Loucy (cell line): ENCODE data around the gene FRA10AC1.

Experiments used
- H2AFZ ChIP-seq: fragments of 200-600 bp; sonication (generic); 2 replicates; pipeline ENCODE4 v1.6.0; 2016; ENCODE audit warnings: antibody characterized with exemption, mild to moderate bottlenecking, low read length, moderate library complexity
- H3F3A ChIP-seq: fragments of 200-600 bp; 2 replicates; pipeline ENCODE4 v1.6.0; 2016; ENCODE audit warnings: antibody characterized with exemption, low read depth, mild to moderate bottlenecking
- H3K27me3 ChIP-seq: fragments of 200-600 bp; sonication (generic); 2 replicates; pipeline ENCODE4 v1.6.1; 2014; ENCODE audit warnings: low read length, mild to moderate bottlenecking; ENCODE audit not compliant: insufficient read depth, poor library complexity, severe bottlenecking
- H3K36me3 ChIP-seq: fragments of 200-600 bp; sonication (generic); 2 replicates; pipeline ENCODE4 v1.6.1; 2016; ENCODE audit warnings: low read length; ENCODE audit not compliant: insufficient read depth
- H3K4me1 ChIP-seq: fragments of 200-600 bp; sonication (generic); 2 replicates; pipeline ENCODE4 v1.5.1; 2014; ENCODE audit warnings: low read length, mild to moderate bottlenecking; ENCODE audit not compliant: insufficient read depth, poor library complexity, severe bottlenecking
- H3K4me2 ChIP-seq: fragments of 200-600 bp; sonication (generic); 2 replicates; pipeline ENCODE4 v1.6.0; 2014; ENCODE audit warnings: antibody characterized with exemption, low read length, low read depth, mild to moderate bottlenecking; ENCODE audit not compliant: poor library complexity, severe bottlenecking
- H3K4me3 ChIP-seq: fragments of 200-600 bp; sonication (generic); 2 replicates; pipeline ENCODE4 v1.5.1; 2014; ENCODE audit warnings: low read length, mild to moderate bottlenecking, mixed read lengths; ENCODE audit not compliant: poor library complexity, severe bottlenecking
- H3K79me2 ChIP-seq: fragments of 200-600 bp; sonication (generic); 2 replicates; pipeline ENCODE4 v1.6.1; 2014; ENCODE audit warnings: low read length; ENCODE audit not compliant: insufficient read depth
- H3K9ac ChIP-seq: fragments of 200-600 bp; sonication (generic); 2 replicates; pipeline ENCODE4 v1.6.0; 2014; ENCODE audit warnings: mild to moderate bottlenecking, low read depth, low read length, moderate library complexity; ENCODE audit not compliant: poor library complexity, severe bottlenecking
- H3K9me2 ChIP-seq: fragments of 200-600 bp; sonication (generic); replicated peaks from 2 replicates; pipeline ENCODE4 v1.6.1; 2016; ENCODE audit warnings: low read depth, low read length, mixed read lengths
- H3K9me3 ChIP-seq: fragments of 200-600 bp; sonication (generic); 2 replicates; pipeline ENCODE4 v1.6.1; 2014; ENCODE audit warnings: mild to moderate bottlenecking, antibody characterized with exemption, low read length, low read depth; ENCODE audit not compliant: insufficient read depth
- H4K20me1 ChIP-seq: fragments of 200-600 bp; sonication (generic); 2 replicates; pipeline ENCODE4 v1.6.0; 2014; ENCODE audit warnings: antibody characterized with exemption, low read length, mild to moderate bottlenecking; ENCODE audit not compliant: insufficient read depth, poor library complexity, severe bottlenecking
- EZH2phosphoT487 ChIP-seq: fragments of 200-600 bp; IDR thresholded peaks from 2 replicates; pipeline ENCODE4 v1.6.1; 2018; ENCODE audit warnings: antibody characterized with exemption, mild to moderate bottlenecking, moderate library complexity, borderline replicate concordance
- TF ChIP-seq, protein P1 (sequence below): fragments of 200-600 bp; sonication (generic); conservative IDR thresholded peaks from 2 replicates; pipeline ENCODE4 v1.5.1; 2014; ENCODE audit warnings: mild to moderate bottlenecking, antibody characterized with exemption, low read length

FRA10AC1 gene

DNA sequence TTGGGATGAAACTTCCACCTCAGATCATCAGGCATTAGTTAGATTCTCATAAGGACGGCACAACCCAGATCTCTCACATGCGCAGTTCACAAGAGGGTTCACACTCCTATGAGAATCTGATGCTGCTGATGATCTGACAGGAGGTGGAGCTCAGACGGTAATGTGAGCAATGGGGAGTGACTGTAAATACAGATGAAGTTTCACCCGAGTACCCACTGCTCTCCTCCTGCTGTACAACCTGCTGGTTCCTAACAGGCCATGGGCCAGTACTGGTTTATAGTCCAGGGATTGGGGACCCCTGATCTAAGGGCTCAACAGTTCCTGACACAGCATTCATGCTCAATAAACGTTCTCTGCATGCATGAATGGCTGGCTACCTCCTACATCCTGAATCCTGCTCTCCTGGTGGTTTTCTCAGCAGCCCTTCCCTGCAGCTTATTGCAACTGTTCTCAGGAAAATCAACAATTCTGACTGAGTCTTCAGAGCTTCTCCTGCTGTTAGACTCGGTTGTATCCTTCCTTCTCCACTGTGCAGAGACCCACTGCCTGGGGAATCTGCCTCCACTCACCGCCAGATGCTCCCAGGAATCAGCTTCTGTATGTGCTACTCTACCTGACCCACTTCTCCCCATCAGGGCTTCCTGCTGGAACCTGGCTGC is 72.6 kb downstream of the FRA10AC1 start:
- TF ChIP-seq EZH2phosphoT487 = no peak
- TF ChIP-seq, protein P1, sequence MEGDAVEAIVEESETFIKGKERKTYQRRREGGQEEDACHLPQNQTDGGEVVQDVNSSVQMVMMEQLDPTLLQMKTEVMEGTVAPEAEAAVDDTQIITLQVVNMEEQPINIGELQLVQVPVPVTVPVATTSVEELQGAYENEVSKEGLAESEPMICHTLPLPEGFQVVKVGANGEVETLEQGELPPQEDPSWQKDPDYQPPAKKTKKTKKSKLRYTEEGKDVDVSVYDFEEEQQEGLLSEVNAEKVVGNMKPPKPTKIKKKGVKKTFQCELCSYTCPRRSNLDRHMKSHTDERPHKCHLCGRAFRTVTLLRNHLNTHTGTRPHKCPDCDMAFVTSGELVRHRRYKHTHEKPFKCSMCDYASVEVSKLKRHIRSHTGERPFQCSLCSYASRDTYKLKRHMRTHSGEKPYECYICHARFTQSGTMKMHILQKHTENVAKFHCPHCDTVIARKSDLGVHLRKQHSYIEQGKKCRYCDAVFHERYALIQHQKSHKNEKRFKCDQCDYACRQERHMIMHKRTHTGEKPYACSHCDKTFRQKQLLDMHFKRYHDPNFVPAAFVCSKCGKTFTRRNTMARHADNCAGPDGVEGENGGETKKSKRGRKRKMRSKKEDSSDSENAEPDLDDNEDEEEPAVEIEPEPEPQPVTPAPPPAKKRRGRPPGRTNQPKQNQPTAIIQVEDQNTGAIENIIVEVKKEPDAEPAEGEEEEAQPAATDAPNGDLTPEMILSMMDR = no peak
- H3K4me1 ChIP-seq = no peaks in the 10 kb centered on the region
- H2AFZ ChIP-seq = no peak overlapping the region
- H3K9me3 ChIP-seq = no peaks in the 10 kb centered on the region
- H3K4me2 ChIP-seq = no peak overlapping the region
- H3K4me3 ChIP-seq = no peak overlapping the region
- no peaks in the 10 kb centered on the region for H3K27me3 ChIP-seq
- H4K20me1 ChIP-seq = no peaks in the 10 kb centered on the region
- no peaks in the 10 kb centered on the region for H3F3A ChIP-seq
- no peaks in the 10 kb centered on the region for H3K79me2 ChIP-seq
- H3K9me2 ChIP-seq = no peaks in the 10 kb centered on the region
- no peak overlapping the region for H3K9ac ChIP-seq
- H3K36me3 ChIP-seq = no peaks in the 10 kb centered on the region

DNA sequence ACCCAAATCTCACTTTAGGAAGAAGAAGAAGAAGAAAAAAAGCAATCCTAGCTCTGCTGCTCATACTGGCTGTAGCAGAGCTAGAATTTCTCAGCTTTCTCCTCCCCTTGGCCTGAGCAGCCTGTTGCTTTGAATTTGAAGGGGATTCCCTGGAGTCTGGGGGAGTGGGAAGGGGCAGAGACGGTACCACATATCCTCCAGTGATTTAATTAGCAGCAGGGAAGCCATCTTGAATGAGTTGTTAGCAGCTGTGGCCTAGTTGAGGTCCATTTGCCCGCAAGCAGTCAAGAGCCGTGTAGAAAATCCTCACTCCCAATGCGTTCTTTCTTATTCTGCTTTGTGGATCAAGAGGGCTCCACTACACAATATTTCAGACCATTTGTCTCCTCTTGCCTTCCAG is 73.5 kb downstream of the FRA10AC1 start:
- Histone ChIP-seq H3K4me3 (no peak overlapping the region), H4K20me1 (no peaks in the 10 kb centered on the region), H3K4me2 (no peak overlapping the region), H3K9ac (no peak overlapping the region), H3K79me2 (no peaks in the 10 kb centered on the region), H3K27me3 (no peaks in the 10 kb centered on the region), H2AFZ (no peak overlapping the region), H3K36me3 (no peaks in the 10 kb centered on the region), H3K4me1 (no peaks in the 10 kb centered on the region), H3K9me3 (no peaks in the 10 kb centered on the region), H3K9me2 (no peaks in the 10 kb centered on the region), H3F3A (no peaks in the 10 kb centered on the region)
- TF ChIP-seq EZH2phosphoT487 = no peak
- TF ChIP-seq, protein P1 = no peak

DNA sequence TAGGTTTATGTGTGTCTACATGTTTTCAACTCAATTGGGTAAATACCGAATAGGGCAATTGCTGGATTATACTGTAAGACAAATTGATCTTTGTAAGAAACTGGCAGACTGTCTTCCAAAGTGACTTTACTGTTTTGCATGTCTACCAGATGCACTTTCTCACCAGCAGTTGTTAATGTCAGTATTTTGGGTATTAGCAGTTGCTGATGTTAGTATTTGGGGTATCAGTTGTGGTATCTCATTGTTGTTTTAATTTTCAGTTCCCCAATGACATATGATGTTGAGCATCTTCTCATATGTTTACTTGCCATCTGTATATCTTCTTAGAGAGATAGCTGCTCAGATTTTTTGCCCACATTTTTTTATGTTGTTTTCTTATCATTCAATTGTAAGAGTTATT is 79.5 kb downstream of the FRA10AC1 start:
- H2AFZ ChIP-seq = no peak overlapping the region
- H3K9me3 ChIP-seq = no peaks in the 10 kb centered on the region
- no peaks in the 10 kb centered on the region for H4K20me1 ChIP-seq
- no peaks in the 10 kb centered on the region for H3K79me2 ChIP-seq
- no peaks in the 10 kb centered on the region for H3K27me3 ChIP-seq
- H3K4me1 ChIP-seq = no peaks in the 10 kb centered on the region
- no peak overlapping the region for H3K9ac ChIP-seq
- no peak overlapping the region for H3K4me2 ChIP-seq
- no peak overlapping the region for H3K4me3 ChIP-seq
- H3K9me2 ChIP-seq = no peaks in the 10 kb centered on the region
- H3F3A ChIP-seq = no peaks in the 10 kb centered on the region
- no peaks in the 10 kb centered on the region for H3K36me3 ChIP-seq
- TF ChIP-seq, protein P1 = no peak
